NK-92 treated with Interleukin-12 subunit alpha and Interleukin-12 subunit beta, amount 100 ng/mL, for 24 hours (cell line): ENCODE measurements around the gene VAMP8.
A peak's percentile ranks its signal among the peaks of the same experiment; 100 is the strongest.
"Not testable (repeated sequence)": the region's sequence is repeated elsewhere in the genome, so short reads cannot be mapped to it uniquely, and the experiment has no call there.

Experiments
- DNase-seq: peaks from one replicate; lab custom pipeline; 2025; lab: John Stamatoyannopoulos, UW

Gene VAMP8

DNA sequence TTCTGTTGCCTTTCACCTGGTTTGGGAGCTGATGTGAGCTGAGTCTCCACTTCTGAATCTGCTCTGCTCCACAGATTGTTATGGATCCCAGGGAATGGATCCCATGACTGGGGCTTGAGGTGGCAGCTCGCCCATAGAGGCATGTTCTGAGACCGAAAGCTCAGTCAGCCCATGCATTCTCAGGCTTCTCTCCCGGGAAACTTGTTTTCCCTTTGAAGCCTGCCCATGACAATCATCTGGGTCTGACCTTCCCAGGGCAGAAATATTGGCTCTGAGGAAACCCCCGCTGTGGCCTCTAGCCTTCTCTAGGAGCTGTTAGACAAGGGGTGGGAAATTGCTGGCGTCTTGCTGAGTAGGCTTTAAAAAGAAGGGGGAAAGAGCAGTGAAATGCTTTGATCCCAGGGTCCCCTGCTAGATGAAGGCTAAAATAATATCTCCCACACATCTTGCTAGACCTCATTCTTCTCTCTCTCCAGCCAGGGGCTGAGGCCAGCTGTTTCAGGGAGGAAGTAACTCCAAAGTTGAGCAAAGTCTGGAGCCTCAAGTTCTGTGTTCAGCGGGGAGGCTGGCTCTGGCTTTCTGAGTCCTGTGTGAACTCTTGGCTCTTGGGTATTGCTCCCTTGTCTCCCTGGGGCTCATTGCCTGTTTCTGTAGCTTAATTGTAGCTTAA is 2.0 kb downstream of the VAMP8 start:
- no peak for DNase-seq

DNA sequence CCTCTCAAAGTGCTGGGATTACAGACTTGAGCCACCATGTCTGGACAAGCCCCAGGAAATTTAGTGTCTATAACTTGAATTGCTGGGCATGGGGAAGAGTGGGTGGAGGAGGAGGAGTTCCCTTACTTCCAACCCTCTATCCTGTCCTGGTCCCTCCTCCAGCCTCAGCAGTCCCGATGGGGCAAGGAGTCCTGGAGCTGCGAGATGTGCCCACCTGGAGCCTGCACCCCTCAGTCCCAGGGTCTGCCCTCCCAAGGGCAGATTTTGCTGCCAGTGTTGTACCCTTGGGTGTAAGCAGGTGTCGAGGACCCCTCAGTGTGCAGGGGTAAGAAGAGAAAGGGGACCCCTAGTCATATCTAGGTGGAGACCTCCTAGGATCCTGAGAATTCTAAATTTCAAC is 2.8 kb downstream of the VAMP8 start:
- no peak for DNase-seq

DNA sequence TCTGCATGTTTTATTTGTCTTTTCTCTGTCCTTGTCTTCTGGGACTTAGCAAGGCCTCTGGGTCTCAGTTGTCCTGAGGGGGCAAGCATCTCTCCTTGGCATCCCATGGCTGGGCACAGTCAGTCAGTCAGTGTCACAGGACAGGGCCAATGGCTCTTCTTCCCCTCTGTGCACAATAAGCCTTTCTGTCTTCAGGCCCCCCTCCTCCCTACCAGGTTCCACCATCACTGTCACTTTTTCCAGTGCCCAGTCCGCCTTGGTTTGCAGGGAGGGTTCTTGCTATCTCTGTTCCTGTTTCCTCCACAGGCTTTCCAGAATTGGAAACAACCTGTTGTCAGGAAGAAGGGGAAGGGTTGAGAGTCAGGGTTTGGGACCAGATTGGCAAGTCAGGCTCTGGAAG is 5.1 kb downstream of the VAMP8 start:
- DNase-seq, result no peak

DNA sequence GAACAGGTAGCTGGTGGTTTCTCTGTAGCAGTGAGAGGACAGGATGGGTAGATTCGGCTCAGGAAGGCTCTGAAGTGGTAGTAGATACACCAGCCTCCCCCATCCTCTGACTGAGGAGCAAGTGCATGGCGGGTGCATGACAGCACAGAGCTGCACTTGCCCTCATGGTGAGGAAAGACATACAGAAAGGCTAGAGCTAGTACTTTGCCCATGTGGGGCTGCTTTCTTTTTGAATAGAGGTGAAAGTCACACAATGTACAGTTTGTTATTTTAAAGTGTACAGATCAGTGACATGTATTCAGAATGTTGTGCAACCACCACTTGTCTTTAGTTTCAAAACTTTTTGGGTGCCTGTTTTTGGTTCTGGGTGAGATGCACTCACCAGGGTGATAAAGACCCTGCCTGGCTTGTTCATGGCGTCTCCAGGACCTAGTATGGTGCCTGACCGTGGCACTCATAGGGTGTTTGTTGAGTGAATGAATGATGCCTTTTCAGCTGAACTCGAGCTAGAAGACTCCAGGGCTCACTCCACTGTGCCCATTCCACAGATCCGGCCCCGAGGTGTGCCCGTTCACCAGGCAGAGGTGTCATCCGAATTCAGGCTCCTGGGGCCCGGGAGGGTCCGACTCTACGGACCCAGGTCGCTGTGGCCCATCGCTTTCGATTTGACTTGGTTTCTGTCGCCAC is 6.4 kb downstream of the VAMP8 start:
- DNase-seq, result peak; percentile 25

DNA sequence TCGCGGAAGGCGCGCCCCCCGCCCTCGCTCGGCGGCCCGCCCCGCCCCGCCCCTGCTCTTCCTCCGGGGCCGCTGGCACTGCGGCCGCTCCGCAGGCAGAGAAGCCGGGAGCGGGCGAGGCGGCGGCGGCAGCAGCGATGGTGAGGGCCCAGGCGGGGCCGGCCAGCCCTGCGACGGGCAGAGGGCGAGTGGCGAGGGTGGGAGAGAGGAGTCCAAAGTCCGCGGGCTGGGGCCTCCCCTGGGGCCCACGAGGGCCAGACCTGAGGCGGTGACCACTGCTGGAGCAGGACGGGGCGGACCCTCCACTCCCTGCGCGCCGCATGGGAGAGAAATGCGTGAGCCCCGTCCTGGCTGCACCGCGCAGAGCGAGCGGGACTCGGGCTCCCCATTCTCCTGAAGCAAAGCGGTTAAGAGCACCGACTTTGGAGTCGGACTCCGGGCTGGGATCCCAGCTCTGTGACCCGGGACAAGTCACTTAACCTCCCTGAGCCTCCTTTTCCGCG is 7.0 kb downstream of the VAMP8 start, which contains the start of gene VAMP5:
VAMP5 (plus strand) TSS at position 78 of the 503 bp plus-strand sequence; CDS start at position 138, 60 bp downstream.
- DNase-seq, result no peak

DNA sequence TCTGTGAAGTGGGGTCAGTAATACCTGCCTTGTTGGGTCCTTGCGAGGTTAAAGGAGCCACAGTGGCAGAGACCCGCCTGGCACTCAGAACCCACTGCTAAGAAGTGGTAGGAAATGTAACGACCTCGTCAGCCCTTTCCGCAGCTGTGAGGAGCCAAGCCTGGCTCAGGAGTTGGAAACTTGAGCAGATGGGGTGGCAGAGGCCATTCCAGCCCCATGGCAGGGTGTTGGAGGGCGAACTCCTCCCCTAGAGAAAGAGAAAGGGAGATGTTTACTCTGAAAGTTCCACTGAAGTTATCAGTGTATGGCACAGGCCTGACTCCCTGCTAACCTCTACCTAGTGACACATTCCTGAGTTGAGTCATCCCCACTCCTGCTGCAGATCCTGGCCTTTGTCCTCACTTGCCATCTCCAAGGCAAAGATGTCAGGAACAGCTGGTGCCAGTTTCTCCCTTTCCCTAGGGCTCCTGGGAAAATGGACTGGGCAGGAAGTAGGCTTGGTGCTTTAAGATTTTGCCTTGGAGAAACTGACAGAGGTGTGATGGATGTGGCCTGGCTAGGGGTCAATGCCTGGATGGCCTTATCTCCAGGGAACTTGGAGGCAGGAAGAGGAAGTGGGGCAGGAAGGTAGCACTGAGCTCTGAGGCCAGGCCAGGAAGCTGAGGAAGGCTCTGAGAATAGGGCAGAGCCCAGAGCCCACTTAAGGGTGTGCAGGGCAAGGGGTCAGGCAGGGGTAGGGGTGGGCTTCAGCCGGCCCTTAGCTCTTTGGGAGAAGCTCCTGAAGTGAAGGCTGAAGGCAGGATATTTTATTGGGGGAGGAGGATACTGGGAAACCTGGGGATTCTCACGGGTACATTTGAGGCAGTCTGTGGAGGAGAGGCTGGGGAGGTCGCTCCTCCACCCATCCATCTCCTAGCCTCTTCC is 7.7 kb downstream of the VAMP8 start:
- DNase-seq, result no peak

DNA sequence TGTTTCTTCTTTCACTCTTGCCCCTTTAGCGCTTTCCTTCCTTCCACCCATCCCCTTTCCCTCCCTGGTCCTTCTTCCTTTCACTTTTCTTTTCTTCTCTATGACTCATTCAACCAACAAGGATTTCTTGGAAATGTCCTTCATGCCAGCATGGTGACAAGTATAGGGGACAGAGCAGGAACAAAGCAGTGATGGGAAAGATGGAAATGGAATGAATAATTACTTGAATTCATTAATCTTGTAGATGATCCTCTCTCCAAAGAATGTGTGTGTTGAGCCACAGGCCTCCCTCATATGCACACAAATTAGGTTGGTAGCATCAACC is 8.4 kb downstream of the VAMP8 start:
- DNase-seq, result no peak

DNA sequence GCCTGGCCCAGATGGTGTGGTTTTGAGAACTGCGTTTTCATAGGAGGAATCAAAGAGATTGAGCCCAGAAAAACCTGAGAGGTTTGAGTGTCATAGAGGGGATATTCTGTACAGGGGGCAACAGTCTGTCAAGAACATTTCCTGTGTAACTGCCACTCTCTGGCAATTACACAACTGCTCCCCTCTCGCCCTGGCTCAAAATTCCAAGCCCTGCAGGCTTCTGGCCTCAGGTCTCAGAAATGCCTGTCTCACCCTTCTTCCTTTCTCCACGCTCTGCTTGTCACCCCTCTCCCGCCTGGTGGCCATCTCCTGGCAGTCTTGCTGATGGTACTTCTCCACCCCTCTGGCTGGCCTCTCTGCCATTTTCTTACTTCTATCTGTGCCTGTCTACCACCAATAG is 10.8 kb downstream of the VAMP8 start:
- no peak for DNase-seq

DNA sequence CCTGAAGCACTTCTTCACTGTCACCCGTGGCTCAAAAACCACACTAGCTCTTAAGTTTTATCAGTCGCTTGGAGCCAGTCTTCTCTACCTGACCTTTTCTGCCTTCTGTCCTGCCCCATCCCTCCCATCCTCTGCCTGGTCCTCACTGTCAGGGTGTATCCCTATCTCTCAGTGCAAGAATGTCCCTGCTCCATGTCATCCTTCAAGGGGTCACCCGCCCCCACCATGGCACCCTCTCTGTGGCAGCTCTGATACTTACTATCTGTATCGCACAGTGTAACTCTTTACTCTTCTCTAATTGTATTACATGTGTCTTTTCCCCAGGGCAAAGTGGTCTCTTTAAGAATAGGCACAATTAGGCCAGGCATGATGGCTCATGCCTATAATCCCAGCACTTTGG is 11.3 kb downstream of the VAMP8 start:
- DNase-seq, result no peak

DNA sequence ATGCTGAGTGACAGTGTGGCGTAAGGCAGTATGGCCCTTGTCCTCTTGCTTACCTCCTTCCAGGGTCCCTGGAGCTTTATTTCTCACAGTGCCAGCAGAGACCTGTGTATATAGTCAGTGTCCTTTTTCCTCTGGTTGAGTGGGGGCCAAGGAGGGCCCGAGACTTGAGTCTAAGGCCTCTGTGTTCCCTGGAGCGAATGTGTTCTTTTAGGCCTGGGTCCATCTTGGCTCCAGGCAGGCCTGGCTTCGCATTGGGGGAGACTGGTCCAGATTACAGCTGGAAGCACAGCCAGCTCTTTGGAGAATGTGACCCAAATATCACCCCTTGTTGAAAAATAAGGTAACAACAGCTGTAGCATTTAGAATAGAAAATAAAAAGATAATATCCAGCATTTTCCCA is 11.8 kb downstream of the VAMP8 start:
- no peak for DNase-seq

DNA sequence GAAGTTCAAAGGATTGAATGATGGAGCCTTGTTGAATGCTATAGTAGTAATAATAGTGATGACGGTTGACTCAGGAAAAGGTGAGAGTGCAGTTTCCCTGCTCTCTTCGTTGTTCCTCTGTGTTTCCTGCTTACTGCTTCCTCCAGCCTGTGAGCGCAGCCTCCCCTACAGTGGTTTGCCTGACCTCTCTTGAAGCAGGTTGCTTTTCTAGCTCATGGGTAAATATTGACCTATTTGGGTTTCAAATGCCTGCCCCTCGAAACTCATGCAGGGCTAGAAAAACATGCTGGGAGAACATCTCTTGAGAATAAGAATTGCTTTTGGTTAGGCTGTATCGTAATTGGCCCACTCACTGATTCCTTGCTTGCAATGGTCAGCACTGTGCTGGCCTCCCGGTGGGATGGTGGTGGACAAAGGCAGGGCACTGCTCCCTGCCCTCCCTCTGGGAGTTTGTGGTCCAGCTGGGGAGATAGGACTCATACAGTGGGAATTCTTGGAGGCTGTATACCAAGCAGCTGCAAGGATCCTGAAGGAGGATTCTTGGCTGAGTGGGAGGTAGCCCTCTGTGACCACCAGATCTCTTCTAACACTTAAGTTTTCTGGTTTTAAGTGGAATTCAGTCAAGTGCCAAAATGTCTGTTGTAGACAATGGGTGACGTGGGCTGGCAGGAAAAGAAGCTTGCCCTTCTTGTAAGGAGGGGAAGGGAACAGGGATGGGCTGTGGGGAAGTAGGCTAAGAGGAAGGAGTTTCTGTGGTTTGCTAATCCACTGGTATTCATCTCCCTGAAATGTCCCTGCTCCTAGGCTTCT is 12.8 kb downstream of the VAMP8 start:
- DNase-seq, result no peak

DNA sequence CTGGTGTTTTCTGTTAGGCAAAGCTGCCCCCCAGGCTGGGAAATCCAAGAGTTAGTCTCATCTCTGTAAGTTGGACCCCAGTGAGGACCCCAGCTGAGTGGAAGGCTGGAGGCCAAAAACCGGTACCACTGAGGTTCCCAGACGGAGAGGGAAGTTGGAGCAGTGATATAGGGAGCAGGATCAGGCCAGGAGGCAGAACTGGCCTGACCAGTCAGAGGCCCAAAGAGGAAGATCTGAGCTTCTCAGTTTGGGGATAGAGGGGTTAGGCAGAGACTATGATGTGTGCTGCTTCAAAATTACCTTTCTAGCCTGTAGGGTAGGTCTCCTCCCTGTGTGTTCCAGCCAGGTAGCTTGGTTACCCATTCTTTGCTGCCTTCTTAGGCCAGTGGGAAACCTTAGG is 13.6 kb downstream of the VAMP8 start:
- DNase-seq, result no peak

DNA sequence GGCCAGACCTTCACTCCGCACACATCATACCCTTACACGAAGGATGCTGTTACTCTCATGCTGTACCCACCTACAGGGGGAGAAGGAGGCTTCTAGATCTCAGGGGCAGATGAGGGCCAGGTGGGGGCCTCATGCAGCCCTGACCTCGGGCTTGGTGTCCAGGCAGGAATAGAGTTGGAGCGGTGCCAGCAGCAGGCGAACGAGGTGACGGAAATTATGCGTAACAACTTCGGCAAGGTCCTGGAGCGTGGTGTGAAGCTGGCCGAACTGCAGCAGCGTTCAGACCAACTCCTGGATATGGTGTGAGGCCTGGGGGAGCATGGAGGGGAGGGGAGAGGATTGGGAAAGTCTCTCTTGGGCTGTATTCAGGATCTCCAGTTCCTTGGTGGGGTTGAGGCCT is 14.2 kb downstream of the VAMP8 start:
- no peak for DNase-seq

DNA sequence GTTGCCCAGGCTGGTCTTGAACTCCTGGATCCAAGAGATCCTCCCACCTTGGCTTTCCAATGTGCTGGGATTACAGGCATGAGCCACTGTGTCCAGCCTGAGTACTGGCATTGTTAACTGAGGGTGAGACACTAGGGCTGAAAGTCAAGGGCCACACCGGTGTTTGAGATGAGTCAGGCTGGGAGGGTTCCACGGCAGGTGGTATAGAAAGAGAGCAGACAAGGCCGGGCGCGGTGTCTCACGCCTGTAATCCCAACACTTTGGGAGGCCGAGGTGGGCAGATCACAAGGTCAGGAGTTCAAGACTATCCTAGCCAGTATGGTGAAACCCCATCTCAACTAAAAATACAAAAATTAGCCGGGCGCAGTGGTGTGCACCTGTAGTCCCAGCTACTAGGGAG is 14.9 kb downstream of the VAMP8 start:
- not testable (repeated sequence) for DNase-seq

DNA sequence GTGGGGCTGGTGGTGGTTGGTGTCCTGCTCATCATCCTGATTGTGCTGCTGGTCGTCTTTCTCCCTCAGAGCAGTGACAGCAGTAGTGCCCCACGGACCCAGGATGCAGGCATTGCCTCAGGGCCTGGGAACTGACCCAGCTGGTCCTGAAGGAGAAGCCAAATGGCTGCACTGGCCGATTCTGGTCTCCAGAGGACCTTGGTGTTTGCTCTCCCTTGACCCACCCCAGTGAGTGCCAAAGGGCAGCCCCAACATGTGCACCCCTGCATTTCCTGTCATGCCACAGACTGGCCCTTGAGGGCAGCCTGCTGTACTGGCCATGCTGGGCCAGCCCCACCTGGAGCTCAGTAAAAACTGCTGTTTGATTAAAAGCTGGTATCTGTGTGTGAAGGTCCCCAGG is 15.6 kb downstream of the VAMP8 start:
- DNase-seq, result no peak

DNA sequence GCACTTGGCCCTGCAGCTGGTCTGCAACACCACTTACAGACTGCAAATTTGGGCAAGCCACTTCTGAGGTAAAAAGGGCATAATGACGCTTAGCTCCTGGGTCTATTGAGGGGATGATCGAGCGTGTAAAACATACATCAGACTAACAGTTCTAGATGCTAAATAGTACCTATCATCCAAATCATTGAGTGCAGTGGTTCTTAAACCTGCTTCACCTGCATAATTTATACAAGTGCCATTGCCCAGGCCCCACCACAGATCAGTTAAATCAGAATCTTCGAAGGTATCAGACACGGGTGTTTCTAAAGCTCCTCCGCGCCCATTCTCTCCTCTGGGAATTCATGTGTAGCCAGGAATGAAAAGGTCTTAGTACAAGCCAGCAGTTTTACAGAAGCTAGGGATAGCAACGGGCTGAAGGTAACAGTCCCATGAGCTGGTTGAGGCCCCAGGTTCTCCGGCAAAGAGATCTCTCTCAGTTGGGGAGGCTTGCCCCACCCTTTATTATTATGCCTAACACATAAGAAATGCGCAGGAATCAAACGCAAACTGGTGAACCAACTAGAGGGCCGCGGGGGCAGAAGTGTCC is 17.4 kb downstream of the VAMP8 start:
- DNase-seq, result no peak

DNA sequence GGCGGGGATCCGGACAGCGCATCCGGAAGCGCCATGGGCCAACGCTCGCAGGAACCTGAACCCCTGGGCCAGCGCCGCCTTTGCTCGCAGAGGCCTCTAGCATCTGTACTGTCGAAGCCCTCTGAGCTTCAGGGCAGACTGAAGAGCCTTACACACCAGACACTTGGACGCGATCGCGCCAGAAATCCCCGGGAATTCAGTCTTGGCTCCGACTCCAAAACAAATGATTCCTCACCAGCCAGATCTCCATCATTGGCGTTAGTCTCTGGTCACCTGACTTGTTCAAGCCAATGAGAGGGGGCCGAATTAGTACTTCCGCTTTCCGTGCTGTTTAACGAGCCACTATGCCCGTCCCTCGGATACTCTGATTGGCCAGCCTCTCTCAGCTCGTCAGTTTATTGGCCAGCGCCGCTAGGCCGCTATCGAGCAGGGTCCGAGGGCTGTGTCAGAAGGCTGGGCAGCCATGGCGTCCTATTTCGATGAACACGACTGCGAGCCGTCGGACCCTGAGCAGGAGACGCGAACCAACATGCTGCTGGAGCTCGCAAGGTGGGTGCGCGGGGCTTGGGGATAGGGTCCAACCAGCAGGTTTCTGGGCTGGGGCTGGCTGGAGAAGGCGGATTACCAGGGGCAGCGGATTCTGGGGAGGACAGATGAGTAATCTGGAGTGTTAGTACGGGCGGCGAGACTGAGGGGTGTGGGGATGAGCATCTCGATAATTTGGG is 18.1 kb downstream of the VAMP8 start, which contains the start of gene RNF181:
RNF181 (plus strand) TSS at position 445 of the 725 bp plus-strand sequence; CDS start at position 464, 19 bp downstream.
- DNase-seq, result peak; percentile 91

DNA sequence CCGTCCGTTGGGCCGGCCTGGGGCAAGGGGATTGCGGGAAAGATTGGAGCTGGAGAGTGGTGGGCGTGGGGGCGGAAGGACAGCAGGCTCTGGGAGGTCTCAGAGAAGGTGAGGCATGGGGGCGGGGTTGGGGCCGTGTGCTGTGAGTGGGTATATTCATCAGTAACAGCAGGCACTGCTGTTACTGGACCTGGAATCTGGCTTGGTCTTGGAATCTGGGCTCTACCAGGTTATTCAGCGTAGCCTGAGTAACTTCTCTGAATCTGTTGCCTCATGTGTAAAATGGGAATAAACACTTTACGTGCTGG is 18.6 kb downstream of the VAMP8 start:
- DNase-seq, result no peak

DNA sequence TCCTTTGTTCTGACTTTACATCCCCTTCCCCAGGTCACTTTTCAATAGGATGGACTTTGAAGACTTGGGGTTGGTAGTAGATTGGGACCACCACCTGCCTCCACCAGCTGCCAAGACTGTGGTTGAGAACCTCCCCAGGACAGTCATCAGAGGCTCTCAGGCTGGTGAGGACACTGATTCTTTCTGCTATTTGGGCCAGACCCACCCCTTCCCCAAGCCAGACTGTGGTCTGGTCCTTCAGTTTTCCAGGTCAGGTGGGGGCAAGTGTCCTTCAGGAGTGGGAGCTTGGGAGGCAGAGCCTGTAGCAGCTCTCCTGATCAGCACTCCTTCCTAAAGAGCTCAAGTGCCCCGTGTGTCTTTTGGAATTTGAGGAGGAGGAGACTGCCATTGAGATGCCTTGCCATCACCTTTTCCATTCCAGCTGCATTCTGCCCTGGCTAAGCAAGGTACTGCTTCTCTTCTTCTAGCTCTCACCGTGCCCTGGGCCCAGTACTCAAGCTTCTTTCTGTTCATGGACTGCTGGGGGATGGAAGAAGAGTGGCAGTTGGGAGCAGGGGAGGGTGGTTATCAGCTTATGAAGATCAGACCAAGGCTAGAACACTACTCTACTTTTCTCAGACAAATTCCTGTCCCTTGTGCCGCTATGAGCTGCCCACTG is 19.2 kb downstream of the VAMP8 start:
- DNase-seq, result no peak

DNA sequence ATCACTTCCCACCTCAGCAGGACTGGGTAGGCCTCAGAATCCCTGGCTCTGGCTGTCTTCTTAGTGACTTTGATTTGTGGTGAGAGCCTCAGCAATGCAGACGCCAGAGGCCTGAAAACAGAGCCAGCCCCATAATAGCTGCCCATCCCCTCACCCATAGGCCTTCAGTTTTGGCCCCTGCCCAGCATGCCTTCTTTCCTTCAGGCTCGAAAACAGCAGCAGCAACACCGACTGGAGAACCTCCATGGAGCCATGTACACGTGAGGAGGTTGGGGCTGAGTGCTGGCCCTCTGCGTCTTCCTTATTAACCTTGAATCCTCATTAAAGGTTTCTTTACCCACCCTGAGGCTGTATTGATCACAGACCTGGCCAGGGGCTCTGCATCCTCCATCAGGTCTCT is 19.9 kb downstream of the VAMP8 start:
- no peak for DNase-seq
